IPS-NIHi11 (cell line): ENCODE results near the gene LTA4H.
A peak's percentile ranks its signal among the peaks of the same experiment; 100 is the strongest.
"Not testable (repeated sequence)": the region's sequence is repeated elsewhere in the genome, so short reads cannot be mapped to it uniquely, and the experiment has no call there.

Source experiments
- DNase-seq: peaks from one replicate; pipeline ENCODE4 v3.0.0; 2012; ENCODE audit warnings: mixed read lengths, low spot score

LTA4H gene

DNA sequence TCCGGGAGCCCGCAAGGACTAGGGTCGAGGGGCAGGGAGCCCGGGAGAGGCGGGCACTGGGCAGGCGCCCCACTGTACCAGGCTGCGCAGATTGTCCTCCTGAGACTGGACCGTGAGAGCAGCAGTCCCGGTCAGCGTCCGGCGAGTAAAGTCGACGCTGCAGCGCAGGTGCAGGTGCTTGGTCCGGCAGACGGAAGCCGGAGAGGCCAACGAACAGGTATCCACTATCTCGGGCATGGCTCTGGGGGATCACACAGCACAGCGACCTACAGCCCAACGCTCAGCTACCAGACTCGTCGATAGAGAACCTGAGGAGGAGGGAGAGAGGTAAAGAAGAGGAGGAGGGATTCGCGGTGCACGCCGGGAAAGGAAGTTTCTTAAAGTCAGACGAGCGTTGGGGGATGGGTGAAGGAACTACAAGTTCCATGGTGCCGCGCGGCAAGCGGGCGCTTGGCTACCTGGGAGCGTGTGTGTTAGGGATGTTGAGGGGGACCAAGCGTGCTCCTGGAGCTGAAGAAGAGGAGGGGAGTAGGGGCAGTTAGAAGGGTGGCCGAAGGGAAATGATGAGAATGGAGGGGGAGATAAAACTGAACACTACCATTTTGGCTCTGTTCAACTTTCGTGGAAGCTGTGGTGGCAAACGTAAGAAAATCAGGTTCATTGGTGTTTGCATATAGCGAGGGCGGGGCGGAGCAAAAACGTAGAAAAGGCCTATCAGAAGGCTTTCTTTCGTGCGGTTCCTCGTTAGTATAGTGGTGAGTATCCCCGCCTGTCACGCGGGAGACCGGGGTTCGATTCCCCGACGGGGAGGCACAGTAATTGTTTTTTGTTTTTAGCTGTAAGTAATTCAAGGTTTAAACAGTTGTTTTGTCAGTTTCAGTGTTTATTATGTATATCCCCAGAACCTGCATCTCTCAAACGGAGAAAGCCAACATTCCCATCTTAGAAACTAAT lies at the start of gene LTA4H:
LTA4H (minus strand) TSS at position 305 of the 954 bp plus-strand sequence; CDS start at position 237, 68 bp downstream.
- DNase-seq: peak; percentile 94

DNA sequence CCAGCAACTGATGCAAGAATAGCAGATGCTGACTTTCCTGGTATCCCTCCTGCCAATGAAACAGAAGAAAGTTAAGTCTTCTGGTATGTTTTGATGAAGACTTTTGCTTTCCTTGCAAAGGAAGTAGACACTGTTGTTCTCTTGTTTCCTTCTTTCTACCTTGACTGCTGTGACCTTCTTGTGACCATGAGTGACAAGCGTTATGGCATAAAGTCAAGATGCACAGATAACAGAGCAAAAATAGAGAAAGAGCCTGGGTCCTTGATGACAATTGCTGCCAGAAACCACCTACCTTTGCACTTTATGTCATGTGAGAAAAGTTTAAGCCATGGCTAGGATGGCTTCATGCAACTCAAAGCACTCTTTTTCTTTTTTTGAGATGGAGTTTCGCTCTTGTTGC lies 49.2 kb upstream of the LTA4H start:
- no peak for DNase-seq

DNA sequence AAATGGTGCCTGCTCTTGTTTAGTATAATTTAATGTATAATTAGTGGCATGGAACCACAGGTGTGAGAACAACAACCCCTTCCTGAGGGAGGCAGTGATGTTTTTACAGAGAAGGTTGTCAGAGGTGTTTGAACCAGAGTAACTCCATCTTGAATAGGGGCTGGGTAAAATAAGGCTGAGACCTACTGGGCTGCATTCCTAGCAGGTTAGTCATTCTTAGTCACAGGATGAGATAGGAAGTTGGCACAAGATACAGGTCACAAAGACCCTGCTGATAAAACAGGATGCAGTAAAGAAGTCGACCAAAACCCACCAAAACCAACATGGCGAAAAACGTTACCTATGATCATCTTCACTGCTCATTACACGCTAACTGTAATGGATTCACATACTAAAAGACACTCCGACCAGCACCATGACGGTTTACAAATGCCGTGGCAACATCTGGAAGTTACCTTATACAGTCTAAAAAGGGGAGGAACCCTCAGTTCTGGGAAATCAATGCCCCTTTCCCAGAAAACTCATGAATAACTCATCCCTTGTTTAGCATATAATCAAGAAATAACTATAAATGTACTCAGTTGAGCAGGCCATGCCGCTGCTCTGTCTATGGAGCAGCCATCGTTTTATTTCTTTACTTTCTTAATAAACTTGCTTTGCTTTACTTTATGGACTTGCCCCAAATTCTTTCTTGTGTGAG lies 47.8 kb upstream of the LTA4H start:
- no peak for DNase-seq

DNA sequence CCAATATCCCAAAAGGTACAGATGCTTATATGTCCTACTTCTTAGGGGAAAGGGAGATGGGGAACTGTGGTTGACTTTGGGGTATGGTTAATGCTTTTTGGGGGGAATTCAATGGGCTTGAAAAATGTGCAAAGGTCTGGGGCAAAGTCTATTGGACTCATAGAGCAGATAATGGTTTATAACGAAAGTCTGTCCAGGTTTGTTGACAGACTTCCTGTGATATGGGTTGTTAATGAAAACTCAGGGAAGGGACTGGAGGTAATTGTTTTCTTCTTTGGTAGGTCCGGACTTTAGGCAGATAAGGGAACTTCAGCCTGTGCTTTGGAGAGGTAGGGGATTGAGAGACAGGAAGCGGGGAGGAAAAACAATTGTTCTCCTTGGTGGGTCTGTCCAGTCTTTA lies 46.2 kb upstream of the LTA4H start:
- DNase-seq: no peak

DNA sequence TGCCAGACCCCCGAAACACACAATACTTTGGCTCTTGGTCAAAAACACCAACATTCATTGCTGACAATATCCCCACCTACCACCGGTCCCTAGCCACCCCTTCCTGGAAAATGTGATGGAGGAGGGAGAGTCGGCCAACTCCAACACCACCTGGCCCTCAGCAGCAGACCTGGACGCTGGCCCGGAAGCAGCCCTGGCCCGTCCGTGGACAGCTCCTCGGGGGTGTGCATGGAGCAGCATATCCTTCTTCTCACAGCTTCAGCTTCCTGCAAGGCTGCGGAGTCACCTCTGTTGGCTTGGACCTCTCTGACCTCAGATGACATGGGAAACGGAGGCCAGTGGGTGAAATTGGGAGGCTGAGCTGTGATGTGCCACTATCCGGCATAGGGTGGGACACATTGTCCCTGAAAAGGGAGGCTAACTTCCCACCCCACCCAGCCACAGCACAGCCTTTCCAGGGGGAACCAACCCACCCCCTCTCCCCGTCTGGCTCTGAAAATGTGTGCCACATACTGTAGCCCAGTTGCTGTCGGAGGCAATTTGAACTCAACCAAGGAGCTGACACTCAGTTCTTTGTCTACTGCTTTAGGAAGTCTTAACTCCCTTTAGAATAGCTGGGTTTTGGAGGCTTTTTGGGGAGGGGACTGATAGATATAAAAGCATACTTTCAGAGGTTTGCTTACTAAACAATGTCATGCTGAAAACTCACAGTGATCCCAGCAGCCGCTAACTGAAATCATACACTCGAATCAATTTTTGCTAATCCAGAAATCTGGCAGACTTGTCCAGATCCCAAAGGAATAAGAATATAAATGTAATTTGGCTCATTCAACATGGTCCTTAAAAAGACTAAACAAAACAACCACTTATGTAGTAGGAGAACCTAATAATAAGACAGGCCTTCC lies 43.1 kb upstream of the LTA4H start:
- no peak for DNase-seq

DNA sequence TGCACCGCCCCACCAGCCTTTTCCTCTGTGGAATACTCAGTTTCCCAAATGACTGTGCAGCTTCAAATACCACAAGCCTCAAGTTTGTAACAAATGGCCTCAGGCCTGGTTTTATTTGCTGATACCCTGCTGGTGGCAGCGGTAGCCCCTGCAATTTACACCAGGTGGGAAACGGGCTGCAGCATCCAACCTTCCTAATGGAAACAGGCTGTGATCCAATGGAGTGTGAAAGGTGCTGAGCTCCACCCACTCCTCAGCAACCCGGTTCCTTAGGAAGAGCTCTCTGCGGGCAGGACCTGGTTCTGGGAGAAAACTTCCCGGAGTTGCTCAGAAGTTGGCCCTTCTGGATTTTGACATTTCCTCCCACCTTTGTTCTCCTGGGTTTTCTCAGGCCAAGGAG lies 41.7 kb upstream of the LTA4H start:
- DNase-seq: no peak

DNA sequence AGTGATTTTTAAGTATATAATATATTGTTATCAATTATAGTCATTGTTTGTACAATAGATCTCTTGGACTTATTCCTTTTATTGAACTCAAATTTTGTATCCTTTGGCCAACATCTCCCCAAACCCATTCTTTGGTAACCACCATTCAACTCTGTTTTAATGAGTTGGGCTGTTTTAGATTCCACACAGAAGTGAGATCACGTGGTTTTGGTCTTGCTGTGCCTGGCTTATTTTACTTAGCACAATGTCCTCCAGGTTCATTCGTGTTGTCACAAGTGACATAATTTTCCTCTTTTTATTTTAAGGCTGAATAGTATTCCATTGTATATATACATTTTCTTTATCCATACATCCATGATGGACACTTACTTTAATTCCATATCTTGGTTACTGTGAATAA lies 40.2 kb upstream of the LTA4H start:
- DNase-seq: no peak

DNA sequence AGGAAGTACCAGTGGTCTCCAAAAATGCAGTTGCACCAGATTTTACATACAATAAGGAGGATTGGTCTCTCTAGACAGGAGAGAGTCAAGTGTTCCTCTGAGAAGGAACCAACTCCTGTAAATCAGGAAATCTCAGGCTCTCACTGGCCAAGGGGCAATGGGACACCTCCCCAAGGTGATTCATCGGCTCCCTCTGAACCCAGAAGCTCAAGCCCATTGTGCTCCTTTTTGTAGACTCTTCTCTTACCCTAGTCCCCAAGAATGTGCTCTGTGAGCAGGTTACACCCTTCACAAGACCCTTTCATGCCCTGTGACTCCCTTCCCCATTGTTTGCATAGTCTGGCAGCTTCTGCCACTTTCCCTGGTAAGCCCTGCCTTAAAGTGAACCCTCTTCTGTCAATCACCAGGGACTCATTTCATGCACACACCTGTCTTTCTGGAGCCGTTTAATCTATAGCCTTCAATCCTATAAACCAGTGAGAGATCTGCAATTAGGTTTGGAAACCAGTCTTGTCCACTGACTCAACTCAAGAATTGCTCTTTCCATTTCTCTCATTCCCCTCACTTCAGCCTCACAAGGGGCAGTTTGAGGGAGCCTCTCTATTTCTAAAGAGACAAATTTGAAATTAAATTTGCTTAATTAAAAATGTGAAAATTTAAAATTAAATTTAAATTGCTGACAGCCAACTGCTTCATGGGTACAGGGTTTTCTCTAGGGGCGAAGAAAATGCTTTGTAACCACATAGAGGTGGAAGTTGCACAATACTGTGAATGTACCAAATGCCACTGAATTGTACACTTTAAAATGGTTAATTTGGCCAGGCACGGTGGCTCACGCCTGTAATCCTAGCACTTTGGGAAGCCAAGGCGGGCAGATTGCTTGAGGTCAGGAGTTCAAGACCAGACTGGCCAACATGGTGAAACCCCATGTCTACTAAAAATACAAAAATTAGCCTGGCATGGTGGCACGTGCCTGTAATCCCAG lies 38.3 kb upstream of the LTA4H start:
- no peak for DNase-seq

DNA sequence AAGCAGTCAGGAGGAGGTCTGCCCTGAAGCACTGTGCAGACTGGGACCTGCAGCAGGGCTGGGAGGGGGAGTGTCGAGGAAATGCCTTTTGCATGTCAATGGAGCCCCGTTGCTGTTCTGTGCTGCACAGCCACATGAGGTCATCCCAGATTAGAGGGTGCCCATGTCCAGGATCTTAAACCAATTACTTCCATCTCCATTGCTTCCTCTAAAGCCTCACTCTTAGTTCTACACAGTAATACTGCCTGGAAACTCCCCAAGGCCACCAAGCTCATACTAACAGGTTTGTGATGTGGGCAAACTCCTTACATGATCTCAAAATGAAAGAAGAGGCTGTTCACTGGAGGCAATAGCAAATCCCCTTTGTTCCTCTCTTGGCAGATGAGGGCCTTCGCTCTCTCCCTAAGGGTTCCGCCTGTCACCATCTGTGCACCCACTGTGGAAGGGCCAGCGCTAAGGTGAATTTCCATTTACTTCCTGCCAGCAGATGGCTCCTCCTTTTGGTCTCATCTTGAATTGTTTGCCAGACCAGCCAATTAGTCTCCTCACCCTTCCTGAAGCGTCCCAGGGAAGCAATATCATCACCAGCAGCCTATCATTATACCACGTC lies 35.4 kb upstream of the LTA4H start:
- DNase-seq: peak; percentile 47

DNA sequence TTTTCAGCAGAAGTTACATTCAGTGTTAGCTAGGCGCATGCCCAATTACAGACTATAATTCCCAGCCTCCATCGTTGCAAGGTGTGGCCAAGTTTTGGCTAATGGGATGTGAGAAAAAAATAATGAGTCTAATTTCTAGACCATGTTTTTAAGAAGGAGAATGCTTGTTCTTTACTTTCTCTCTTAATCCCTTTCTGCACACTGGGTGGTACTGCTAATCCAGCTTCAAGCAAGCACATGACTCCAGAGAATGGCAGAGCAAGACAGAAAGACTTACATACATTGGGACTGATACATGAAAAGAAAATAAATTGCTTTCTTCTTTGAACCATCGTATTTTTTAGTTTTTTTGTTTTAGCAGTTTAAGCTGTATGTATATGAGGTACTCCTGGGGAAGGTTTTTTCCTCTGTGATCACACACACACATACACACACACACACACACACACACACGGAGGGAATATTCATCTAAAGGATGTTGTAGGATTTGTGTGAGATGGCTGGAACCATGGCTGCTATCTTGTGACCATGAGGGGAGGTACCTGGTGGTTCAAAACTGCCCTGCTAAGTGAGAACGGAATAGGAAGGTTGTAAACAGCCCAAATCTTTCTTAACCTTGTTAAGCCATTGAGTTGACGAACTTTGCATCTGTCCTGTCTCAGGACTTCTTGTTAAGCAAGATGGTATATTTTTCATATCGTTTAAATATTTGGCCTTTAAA lies 34.3 kb upstream of the LTA4H start:
- DNase-seq: no peak

DNA sequence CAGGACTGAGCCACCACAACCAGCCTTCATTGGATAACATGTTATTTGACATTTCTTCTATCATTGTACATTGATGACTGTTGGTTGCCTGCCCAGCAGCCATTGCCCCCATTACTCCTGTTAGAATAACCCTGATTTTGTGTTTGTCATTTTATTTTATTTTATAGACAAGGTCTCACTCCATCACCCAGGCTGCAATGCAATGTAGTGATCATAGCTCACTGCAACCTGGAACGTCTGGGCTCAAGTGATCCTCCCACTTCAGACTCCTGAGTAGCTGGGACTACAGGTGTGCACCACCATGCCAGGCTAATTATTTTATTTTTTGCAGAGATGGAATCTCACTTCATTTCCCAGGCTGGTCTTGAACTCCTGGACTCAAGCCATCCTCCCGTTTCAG lies 33.2 kb upstream of the LTA4H start:
- DNase-seq: no peak

DNA sequence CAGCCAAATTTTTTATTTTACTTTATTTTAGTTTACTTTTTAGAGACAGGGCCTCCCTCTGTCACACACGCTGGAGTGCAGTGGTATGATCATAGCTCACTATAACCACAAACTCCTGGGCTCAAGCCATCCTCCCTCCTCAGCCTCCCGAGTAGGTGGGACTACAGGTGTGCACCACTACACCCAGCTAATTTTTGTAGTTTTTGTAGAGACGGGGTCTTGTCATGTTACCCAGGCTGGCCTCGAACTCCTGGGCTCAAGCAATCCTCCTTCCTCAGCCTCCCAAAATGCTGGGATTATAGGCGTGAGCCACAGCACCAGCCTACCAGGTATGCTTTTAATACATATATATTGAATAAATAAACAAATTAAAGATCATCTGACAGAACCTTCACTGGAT lies 32.7 kb upstream of the LTA4H start:
- no peak for DNase-seq

DNA sequence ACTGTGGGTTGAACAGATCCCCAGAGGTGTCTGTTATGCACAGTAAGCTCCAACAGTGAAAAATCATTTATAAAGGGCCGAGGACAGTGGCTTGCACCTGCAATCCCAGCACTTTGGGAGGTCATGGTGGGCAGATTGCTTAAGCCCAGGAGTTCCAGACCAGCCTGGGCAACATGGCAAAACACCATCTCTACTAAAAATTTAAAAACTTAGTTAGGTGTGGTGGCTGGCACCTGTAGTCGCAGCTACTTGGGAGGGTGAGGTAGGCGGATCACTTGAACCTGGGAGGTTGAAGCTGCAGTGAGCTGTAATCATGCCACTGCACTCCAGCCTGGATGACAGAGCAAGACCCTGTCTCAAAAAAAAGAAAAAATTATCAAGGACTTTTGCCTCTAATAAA lies 30.4 kb upstream of the LTA4H start:
- DNase-seq: not testable (repeated sequence)

DNA sequence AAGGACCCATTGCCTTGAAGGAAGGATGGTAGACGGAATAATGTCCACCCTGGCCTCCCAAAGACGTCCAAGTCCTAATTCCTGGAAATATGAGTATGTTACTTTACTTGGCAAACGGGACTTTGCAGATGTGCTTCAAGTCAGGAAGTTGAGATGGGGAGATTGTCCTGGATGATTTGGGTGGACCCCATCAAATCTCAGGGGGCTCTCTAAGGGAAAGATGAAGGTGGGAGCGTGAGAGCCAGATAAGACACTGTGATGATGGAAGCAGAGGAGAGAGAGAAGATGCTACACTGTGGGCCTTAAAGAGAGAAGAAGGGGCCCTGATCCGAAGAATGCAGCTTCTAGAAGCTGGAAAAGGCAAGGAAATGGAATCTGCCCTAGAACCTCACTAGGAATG lies 29.6 kb upstream of the LTA4H start:
- DNase-seq: no peak

DNA sequence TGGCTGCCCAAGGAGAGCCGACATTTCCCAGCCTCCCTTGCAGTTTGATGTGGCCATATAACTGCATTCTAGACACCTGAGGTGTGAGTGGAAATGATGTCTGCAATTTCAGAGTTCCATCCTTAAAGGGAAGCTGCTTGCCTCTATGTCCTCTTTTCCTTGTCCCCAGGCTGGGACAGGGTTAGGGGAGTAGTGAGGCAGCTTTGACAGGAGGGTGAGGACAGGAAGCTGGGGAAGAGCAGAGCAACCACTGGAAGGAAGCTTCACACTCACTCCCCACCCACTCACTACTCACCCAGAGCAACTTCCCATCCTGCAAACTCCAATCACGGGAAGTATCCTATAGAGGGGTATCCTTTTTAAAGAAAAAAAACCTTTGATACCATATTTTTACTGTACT lies 28.9 kb upstream of the LTA4H start:
- no peak for DNase-seq

DNA sequence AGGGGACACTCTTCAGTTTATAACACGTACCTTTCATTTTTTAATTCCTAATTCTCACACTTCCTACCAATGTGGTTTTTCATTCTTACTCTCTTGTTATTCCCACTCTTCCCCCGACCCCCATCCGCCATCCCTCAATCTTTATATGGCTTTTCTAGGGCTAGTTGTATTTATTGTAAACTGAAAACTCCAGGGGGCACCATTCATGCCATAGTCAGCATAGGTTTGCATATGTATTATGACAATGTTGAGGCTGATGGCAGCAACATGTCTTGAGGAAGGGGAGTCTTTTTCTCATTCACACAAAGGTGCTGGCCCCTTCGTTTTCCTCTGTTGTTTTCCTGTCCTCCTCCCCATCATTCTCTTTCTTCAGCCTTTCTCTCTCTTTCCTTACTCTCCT lies 27.7 kb upstream of the LTA4H start:
- DNase-seq: no peak

DNA sequence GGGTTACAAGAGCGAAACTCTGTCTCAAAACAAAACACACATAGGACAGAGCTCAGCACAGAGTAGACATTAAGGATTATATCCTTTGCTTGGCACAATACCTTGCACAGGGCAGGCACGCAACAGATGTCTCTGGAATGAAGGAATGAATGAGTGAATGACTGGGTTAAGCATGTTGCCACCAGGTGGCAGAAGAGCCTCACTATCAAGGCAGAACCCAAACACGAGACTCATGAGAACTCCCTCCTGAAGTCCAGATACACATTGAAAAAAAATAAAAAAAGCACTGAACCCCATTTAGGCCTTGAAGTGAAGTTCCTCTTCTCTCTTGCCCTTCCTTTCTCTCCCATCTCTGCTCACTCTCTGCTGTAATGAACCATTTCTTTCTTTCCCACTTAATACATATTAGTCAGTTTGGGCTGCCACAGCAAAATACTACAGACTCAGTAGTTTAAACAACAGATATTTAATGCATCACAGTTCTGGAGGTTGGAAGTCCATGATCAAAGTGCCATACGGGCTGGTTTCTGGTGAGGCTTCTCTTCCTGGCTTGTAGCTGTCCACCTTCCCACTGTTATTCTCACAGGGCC lies 26.6 kb upstream of the LTA4H start:
- peak; percentile 77 for DNase-seq

DNA sequence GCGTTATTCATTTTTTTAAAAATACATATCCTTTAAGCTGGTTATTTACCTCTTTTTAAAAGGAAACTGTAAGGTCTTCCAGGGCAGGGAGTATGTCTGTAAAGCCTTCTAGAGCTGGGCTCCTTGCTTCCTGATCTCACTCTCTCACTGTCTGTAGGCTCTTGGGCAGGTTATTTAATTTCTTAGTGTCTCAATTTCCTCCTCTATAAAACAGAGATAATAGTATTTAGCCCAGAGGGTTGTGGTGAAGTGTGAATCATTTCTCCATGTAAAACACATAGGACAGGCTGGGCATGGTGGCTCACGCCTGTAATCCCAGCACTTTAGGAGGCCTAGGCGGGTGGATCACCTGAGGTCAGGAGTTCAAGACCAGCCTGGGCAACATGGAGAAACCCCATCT lies 25.9 kb upstream of the LTA4H start:
- no peak for DNase-seq

DNA sequence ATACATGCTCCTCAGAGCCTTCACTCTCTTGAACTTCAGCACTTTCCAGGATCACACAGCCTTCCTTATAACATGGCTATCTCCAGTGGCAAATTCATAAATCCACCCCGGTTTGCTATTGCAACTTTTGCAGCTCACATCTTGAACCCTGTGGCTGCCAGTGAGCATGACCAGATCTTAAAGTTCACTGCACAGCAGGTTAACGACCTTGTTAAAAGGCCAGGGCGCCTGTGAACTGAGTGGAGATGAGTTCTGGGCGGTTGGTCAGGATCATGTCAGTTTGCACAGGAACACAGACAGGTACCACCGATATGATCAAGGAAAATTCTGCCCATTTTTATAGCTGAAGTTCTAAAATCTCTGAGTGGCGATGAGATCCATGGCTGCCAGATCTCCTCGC lies 24.7 kb upstream of the LTA4H start:
- no peak for DNase-seq
